ENCODE results near the gene CLDN14. TPM values are rescaled to one million over a fixed set of nuclear protein-coding genes. Genes with fewer than 3 reads are reported as not detected.

The CLDN14 gene, protein sequence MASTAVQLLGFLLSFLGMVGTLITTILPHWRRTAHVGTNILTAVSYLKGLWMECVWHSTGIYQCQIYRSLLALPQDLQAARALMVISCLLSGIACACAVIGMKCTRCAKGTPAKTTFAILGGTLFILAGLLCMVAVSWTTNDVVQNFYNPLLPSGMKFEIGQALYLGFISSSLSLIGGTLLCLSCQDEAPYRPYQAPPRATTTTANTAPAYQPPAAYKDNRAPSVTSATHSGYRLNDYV
- total RNA-seq (2014; rRNA removed; shearing (Covaris generic); ENCODE audit: low replicate concordance) = not detected in 2 replicates

DNA sequence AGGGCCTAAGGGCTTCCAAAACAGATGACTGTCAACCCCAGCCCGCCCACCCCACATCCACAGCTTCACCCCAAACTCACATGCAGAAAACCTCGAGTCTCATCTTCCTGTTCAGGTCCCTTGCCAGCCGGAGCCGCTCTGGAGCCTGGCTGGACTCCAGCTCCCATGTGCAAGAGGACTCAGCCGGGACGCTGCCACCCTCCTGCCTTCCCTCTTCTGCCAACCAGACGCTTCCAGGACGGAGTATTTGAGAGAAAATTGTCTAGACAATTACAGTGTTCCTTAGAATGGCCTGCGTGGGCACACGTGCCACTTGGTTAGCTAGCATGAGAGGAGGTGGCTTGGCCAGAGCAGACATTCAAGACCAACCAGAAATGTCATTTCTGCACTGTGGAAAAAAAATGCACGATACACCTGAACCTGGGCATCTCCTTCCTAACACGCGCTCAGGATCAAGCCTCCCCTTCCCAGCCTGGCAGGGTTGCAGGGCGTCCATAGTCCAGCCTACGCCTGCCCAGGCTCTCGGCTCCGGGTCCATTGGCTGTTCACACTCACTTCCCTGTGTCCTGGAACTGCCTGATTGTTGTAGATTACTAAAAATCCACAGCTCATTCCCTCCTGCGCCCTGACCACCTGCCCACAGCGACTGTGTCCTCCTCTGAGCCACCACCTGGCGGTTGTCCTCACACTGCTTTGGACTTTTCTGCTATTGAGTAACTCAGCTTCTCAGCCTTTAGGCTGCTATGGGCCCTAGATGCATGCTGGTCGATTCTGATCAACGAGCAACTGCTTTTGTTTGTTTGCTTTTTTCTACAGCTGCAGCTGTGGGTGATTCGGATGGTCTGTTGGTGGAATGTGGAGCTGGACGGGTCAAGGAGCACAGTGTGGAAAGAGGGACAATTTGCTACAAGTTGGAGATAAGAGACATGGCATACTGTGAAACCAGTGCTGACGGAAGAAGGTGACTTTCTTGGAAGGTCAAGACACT is at the start of gene CLDN14:
Gene CLDN14, minus strand, starts transcription at position 708 of the 988 bp plus-strand sequence. CDS start 18,427 bp downstream, outside the sequence.
- Histone ChIP-seq H3K4me3 (no peak within 1 kb of the TSS), H3K36me3 (no peaks in the 10 kb centered on the region), H3K27me3 (no peaks in the 10 kb centered on the region), H3K9me3 (no peaks in the 10 kb centered on the region)
- no peak for DNase-seq

DNA sequence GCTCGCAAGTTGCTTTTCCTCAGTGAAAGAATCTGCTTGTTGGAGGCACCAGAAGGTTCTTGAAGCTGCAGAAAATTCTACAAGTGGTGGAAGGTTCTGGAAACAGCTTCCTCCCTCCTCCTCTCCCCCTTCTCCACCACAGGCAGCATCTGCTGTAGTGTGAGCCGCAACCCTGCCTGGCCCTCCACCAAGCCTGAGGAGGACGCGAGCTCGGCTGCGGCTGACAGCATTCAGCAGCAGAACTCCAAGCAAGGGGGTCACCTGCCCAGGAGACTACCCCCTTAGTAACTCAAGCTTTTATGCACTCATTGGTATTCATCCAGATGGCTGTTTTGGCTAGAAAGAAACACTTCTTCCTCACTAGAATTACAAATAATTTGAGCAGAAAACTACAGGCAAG is 48.8 kb upstream of the CLDN14 start:
- Histone ChIP-seq H3K36me3 (no peaks in the 10 kb centered on the region), H3K9me3 (no peaks in the 10 kb centered on the region), H3K27me3 (peaks cover 2% of the 10 kb centered on the region; the same call in 1 of the 2 replicates), H3K4me3 (no peak overlapping the region)
- no peak for DNase-seq

- Histone ChIP-seq H3K36me3 (no peaks in the 10 kb centered on the region), H3K27me3 (peaks cover 2% of the 10 kb centered on the region; the same call in 1 of the 2 replicates), H3K4me3 (no peak overlapping the region), H3K9me3 (no peaks in the 10 kb centered on the region)
- no peak for DNase-seq
Observed at GRCh38 chr21:36527317-36527716, 47.4 kb upstream of the CLDN14 start.

DNA sequence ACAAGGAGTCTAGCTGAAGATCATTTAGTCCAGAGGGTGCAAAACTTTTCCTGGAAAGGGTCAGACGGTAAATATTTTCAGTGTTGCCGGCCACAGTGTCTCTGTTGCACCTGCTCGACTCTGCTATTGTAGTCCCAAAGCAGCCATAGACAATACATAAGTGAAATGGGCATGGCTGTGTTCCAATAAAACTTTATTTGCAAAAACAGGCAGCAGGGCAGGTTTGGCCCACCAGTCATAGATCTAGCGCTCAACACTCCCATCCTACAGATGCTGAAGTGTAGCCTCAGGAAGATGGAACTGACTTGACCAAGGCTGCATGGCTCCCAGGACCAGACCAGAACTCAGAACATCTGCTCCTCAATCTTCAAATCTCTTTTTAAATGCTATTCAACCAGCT is 46.2 kb upstream of the CLDN14 start:
- no peaks in the 10 kb centered on the region for H3K36me3 ChIP-seq
- H3K27me3 ChIP-seq = peaks cover 2% of the 10 kb centered on the region; the same call in 1 of the 2 replicates
- H3K4me3 ChIP-seq = no peak overlapping the region
- no peak for DNase-seq
- H3K9me3 ChIP-seq = no peaks in the 10 kb centered on the region

GRCh38 chr21:36524477-36524876 is 44.6 kb upstream of the CLDN14 start:
- Histone ChIP-seq H3K9me3 (no peaks in the 10 kb centered on the region), H3K27me3 (peaks cover 2% of the 10 kb centered on the region; the same call in 1 of the 2 replicates), H3K36me3 (no peaks in the 10 kb centered on the region), H3K4me3 (no peak overlapping the region)
- DNase-seq = no peak

DNA sequence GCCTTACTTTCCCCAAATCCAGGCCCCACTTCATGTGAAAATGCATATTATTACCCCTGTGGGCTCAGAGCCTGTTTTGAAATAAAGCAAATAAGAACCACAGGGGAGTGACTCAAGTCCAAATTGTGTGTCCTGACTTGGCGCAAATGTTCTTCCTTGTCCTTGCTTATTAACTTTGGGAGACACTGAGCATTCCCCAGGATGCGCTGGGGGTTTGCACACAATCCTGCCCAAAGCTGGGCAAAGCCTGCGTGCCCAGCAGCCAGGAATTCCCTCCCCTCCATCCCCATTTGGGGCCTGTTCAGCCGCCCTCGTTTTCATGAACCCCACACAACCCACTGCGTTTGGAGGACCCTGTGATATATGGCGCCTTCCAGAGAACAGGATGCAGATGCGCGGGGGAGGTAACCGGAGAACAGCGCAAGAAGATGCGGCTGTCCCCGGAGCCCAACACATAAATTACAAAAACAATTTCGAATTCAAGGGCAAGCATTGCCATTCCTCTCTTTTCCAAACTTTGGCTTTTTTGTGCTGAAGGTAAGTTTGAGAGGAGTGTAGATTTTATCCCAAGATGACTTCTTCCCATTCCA is 42.4 kb upstream of the CLDN14 start:
- H3K36me3 ChIP-seq = no peaks in the 10 kb centered on the region
- no peaks in the 10 kb centered on the region for H3K27me3 ChIP-seq
- no peaks in the 10 kb centered on the region for H3K9me3 ChIP-seq
- no peak for DNase-seq
- no peak overlapping the region for H3K4me3 ChIP-seq

DNA sequence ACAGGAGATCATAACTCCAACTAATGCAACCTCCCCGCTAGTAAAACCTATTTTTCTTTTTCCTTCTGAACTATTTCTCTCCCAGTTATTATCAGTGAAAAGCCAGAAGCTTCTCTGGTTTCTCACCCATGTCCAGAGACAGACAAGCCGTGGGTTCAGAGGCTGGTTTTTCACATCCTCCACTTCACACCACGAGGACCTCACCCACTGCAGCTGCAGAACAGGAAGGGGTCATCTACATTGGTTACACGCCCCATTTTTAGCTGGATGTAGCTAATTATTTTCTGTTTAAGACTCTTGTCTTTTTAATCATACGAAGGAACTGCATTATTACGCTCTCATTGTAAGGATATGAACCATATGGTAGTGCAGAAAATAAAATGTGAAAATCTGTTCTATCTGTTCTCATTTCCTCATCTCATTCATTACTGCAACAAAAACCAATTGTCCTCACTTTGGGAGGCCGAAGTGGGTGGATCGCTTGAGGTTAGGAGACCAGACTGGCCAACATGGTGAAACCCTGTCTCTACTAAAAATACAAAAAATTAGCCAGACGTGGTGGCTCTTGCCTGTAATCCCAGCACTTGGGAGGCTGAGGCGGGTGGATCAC is 39.1 kb upstream of the CLDN14 start:
- no peak overlapping the region for H3K4me3 ChIP-seq
- no peaks in the 10 kb centered on the region for H3K27me3 ChIP-seq
- DNase-seq = no peak
- H3K36me3 ChIP-seq = no peaks in the 10 kb centered on the region
- no peaks in the 10 kb centered on the region for H3K9me3 ChIP-seq

DNA sequence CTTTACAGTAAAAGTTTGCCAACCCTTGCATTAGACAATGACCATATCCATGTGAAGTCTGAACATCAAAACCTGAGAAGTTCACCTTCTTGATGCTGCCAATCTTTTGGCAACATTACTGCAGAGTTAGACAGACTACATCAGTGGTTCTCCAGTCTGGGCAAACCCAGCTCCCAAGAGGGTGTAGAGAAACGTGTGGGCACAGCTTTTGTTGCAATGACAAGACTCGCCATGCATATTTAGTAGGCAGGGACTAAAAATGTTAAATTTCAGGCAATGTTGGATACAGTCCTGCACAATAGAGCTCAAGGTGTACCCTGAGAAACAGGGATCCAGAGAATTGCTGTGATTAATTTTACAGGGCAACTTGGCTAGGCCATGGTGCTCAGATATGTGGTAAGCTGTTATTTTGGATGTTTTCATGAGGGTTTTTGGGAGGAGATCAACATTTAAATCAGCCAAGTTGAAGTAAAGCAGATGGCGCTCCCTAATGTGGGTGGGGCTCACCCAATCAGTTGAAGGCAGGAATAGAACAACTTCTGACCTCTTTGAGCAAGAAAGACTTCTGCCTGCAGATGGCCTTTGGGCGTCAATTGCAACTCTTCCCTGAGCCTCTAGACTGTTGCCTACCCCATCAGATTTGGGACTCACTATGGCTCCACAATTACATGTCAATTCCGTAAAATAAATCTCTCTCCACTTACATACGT is 37.6 kb upstream of the CLDN14 start:
- no peaks in the 10 kb centered on the region for H3K27me3 ChIP-seq
- no peak for DNase-seq
- no peaks in the 10 kb centered on the region for H3K36me3 ChIP-seq
- H3K4me3 ChIP-seq = no peak overlapping the region
- no peaks in the 10 kb centered on the region for H3K9me3 ChIP-seq

GRCh38 chr21:36516281-36516680 is 36.4 kb upstream of the CLDN14 start:
- no peaks in the 10 kb centered on the region for H3K36me3 ChIP-seq
- H3K4me3 ChIP-seq = no peak overlapping the region
- H3K27me3 ChIP-seq = no peaks in the 10 kb centered on the region
- no peak for DNase-seq
- H3K9me3 ChIP-seq = no peaks in the 10 kb centered on the region

GRCh38 chr21:36513430-36513829 is 33.5 kb upstream of the CLDN14 start:
- Histone ChIP-seq H3K36me3 (no peaks in the 10 kb centered on the region), H3K9me3 (no peaks in the 10 kb centered on the region), H3K27me3 (no peaks in the 10 kb centered on the region), H3K4me3 (no peak overlapping the region)
- no peak for DNase-seq

- H3K27me3 ChIP-seq = no peaks in the 10 kb centered on the region
- no peaks in the 10 kb centered on the region for H3K36me3 ChIP-seq
- no peak overlapping the region for H3K4me3 ChIP-seq
- DNase-seq = no peak
- H3K9me3 ChIP-seq = no peaks in the 10 kb centered on the region
Observed at GRCh38 chr21:36512971-36513370, 33.0 kb upstream of the CLDN14 start.

DNA sequence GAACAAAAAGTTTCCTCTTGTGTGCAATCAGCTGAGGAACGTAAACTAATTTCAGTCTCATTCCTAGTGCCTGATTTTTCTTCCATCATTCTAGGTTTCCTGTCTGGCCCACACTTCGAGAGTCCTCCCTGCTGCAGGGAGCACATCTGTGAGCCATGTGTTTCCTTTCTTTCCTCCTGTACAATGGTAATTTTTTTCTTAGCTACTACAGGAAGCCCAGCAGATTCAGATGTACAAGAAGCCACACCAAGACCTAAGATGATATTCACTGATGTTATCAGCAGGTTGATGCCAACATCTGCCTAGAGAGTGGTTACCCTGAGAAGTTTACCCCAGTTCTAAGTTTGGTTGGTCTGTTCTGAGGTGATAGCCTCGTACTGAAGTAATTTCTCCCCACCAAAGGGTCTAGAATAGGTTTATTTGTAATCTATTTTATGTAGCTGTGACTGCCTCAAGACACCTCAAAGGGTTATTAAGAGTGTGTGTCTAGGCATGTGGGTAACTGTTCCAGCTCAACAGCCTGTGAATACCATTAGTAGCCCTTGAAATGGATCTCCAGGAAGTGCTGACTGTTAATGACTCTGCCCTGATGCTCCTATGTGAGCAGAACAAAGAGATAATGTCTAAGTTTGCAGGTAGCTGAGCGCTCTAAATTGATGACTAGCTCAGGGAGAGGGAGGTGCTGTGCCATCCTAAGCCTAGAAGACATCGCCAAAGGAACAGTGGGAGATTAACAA is 31.7 kb upstream of the CLDN14 start:
- H3K9me3 ChIP-seq = no peaks in the 10 kb centered on the region
- no peak for DNase-seq
- no peaks in the 10 kb centered on the region for H3K36me3 ChIP-seq
- H3K27me3 ChIP-seq = no peaks in the 10 kb centered on the region
- H3K4me3 ChIP-seq = no peak overlapping the region

DNA sequence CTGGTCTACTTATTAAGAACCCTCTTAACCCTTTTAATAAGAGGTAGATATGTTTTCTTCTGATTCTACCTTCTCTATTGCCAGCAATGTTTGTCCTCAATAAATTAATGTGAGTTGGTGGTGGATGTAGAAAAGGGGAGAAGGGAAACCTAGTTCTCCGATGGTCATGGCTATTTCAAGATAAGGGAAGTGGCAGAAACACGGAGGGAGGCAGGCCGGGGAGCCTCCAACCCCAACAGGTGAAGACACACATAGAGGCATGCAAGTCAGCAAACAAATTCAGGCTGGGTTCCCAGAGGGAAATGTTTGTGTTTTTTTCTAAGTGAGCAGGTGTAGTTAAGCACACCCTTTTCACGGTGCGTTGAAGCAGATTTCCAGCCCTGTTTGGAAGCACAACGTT is 31.0 kb upstream of the CLDN14 start:
- no peaks in the 10 kb centered on the region for H3K27me3 ChIP-seq
- no peak overlapping the region for H3K4me3 ChIP-seq
- H3K36me3 ChIP-seq = no peaks in the 10 kb centered on the region
- DNase-seq = no peak
- no peaks in the 10 kb centered on the region for H3K9me3 ChIP-seq

- Histone ChIP-seq H3K9me3 (no peaks in the 10 kb centered on the region), H3K4me3 (no peak overlapping the region), H3K27me3 (no peaks in the 10 kb centered on the region), H3K36me3 (no peaks in the 10 kb centered on the region)
- no peak for DNase-seq
Observed at GRCh38 chr21:36509973-36510664, 30.2 kb upstream of the CLDN14 start.

DNA sequence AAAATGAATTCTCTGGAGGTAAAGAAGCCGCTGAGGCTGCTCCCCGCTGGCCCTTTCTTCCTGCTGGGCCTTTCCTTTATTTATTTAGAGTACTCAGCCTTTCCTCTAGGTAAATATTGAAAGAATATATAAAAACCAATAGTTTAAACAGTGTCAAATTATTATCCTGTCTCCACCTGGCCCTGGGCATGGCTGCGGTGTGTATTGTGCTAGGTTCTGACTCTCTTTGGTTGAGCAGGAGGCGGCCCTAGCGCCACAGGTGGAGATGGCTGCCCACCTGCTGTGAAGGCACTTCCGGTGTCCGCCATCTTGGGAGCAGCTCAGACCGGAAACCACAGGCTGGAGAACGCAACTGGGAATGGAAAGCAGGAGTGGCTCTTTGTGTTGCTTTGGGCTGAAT is 29.0 kb upstream of the CLDN14 start:
- Histone ChIP-seq H3K4me3 (no peak overlapping the region), H3K36me3 (no peaks in the 10 kb centered on the region), H3K9me3 (no peaks in the 10 kb centered on the region), H3K27me3 (no peaks in the 10 kb centered on the region)
- no peak for DNase-seq

Data from MG63 (cell line).